GM21737 (cell line): ENCODE measurements around the gene NUP50.
A peak's percentile ranks its signal among the peaks of the same experiment; 100 is the strongest.

Source experiments
- ATAC-seq: cut with Tn5 transposase; IDR thresholded peaks from one replicate; pipeline ENCODE4 v1.9.1; 2021; ENCODE audit warnings: mild to moderate bottlenecking, moderate library complexity; ENCODE audit not compliant: unreplicated experiment

NUP50 gene

GRCh38 chr22:45225732-45226502, 62.2 kb downstream of the NUP50 start:
- no peak for ATAC-seq

GRCh38 chr22:45226503-45227186, 62.9 kb downstream of the NUP50 start:
- no peak for ATAC-seq

GRCh38 chr22:45227645-45228400, 64.1 kb downstream of the NUP50 start:
- ATAC-seq = no peak

GRCh38 chr22:45228401-45228754, 64.7 kb downstream of the NUP50 start:
- no peak for ATAC-seq

GRCh38 chr22:45229181-45229580, 65.5 kb downstream of the NUP50 start:
- ATAC-seq = no peak

GRCh38 chr22:45230026-45230721, 66.4 kb downstream of the NUP50 start:
- no peak for ATAC-seq

GRCh38 chr22:45231293-45231692, 67.6 kb downstream of the NUP50 start:
- ATAC-seq = no peak

GRCh38 chr22:45233386-45233785, 69.7 kb downstream of the NUP50 start:
- ATAC-seq = no peak

- ATAC-seq = no peak
Observed at GRCh38 chr22:45233827-45234226, 70.1 kb downstream of the NUP50 start.

- ATAC-seq = peak; percentile 49
Observed at GRCh38 chr22:45235101-45235777, 71.5 kb downstream of the NUP50 start.

- no peak for ATAC-seq
Observed at GRCh38 chr22:45235851-45236342, 72.2 kb downstream of the NUP50 start.

GRCh38 chr22:45237065-45237990, 73.6 kb downstream of the NUP50 start:
- ATAC-seq = no peak
